H7 (cell line): Measurements from ENCODE around the gene LPP. TPM values are rescaled to one million over a fixed set of nuclear protein-coding genes. Genes with fewer than 3 reads are reported as not detected.

Source experiments
- DNase-seq: peaks from one replicate; pipeline ENCODE4 v3.0.0; 2012
- H3K27me3 ChIP-seq: 2 replicates; pipeline ENCODE4 v1.6.0; 2011; ENCODE audit warnings: mild to moderate bottlenecking, low read length; ENCODE audit not compliant: control insufficient read depth, insufficient read depth
- H3K36me3 ChIP-seq: replicated peaks from 2 replicates; pipeline ENCODE4 v1.5.1; 2011; ENCODE audit warnings: low read length; ENCODE audit not compliant: control insufficient read depth, insufficient read depth
- H3K4me3 ChIP-seq: 2 replicates; pipeline ENCODE4 v1.5.1; 2011; ENCODE audit warnings: low read depth, mild to moderate bottlenecking, control low read depth, low read length, moderate library complexity; ENCODE audit not compliant: insufficient read depth
- total RNA-seq: library from RNA; depleted of rRNA; stranded (reverse); fragments of >200 nt; shearing (Covaris generic); gene quantifications from 2 replicates; pipeline ENCODE4 v1.2.3, GENCODE V29; 2014

Gene LPP
- total RNA-seq, 1 experiment from 2014 or later = 14.5 TPM

DNA sequence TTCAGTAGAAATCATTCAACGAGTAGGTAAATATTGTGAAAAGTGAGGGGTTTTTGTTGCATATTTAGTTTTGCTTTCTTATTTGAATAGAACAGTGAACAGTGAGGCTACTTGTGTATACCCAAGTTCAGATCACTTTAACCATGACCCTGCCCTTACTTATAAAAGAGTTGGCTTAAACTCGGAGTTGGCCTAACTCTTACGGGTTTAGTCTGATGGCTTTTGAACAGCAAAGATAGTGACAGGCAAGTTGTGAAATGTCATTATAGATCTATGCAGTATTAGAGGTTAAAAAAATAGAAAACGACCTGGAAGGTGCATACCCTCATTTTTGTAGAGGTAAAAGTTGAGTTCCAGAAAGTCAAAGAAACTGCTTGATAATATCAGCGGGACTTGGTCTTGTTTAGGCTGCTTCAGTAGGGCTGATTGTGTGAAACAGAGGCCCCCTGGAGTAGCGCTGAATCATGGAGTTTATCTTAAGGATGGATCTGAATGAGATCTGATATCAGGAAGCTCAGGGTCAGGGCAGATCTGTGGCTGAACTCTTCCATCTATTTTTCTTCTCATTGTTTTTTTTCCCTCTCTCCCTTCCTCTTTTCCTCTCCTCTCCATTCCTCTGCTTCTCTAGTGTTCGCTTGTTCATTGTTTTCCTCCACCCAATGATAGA, 359.8 kb downstream of the LPP start:
- Histone ChIP-seq H3K36me3 (no peaks in the 10 kb centered on the region), H3K4me3 (no peak overlapping the region), H3K27me3 (no peaks in the 10 kb centered on the region)
- DNase-seq = no peak

DNA sequence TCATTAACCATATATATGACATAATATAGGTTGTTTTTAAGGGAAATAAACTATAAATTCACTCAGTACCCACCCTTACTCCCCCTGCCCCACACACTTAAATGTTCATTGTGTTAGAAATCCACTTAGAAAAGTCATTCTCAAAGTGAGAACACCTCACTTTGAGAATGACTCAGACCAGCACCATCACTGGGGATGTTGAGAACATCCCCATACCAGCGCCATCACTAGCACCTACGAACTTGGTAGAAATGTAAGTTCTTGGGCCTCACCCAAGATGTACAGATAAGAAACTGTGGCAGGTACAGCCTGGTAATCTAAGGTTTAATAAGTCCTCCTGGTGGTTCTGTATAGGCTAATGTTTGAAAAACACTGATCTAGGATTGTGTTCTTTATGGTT, 362.6 kb downstream of the LPP start:
- no peak overlapping the region for H3K4me3 ChIP-seq
- no peak for DNase-seq
- no peaks in the 10 kb centered on the region for H3K27me3 ChIP-seq
- H3K36me3 ChIP-seq = no peaks in the 10 kb centered on the region

- no peaks in the 10 kb centered on the region for H3K36me3 ChIP-seq
- DNase-seq = no peak
- no peaks in the 10 kb centered on the region for H3K27me3 ChIP-seq
- H3K4me3 ChIP-seq = no peak overlapping the region
Measured at GRCh38 chr3:188518416-188518815, 364.5 kb downstream of the LPP start.

DNA sequence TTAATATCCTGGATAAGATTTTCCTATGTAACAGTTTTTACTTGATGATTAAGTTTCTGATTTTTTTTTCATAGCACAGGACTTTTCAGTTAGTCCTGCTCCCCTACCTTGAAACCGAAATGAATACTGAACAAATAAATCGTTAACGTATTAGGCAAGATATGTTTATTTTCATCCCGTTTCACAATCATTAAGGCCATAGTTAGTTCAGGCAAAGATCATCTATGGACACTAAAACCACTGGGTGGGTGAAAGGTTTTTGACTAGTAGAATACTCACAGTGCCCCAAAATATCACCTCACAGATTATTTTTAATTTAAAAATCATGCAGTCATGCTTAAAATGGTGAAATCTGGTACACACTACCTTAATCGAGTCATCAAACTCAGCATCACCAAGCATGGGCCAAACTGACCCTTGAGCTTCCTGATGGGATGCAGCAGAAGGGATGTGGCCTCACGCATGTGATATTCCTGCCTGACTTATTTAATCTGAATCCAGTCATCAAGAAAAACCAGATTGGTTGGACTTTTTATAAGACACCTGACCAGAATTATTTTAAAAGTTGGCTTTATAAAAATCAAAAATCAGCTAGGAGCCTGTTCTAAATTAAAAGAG, 365.0 kb downstream of the LPP start:
- no peaks in the 10 kb centered on the region for H3K27me3 ChIP-seq
- DNase-seq = no peak
- H3K36me3 ChIP-seq = no peaks in the 10 kb centered on the region
- no peak overlapping the region for H3K4me3 ChIP-seq

DNA sequence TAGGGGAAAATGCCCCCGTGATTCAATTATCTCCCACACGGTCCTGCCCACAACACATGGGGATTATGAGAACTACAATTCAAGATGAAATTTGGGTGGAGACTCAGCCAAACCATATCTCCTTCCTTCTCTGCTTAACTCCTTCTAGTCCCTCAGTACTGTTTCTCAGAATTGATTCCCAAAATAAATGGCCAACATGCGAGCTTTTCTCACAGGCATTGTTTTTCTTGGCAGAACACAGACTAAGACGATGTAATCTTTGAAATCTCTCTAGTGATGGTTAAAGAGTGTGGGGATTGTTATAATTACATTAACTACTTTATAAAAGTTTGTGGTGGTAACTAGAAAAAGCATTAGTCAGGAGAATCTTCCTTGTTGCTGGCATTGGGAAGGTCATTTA, 366.5 kb downstream of the LPP start:
- no peak for DNase-seq
- H3K27me3 ChIP-seq = no peaks in the 10 kb centered on the region
- 0 out of 2 replicates have a peak, but pooled peaks cover 1% of the 10 kb centered on the region for H3K36me3 ChIP-seq
- no peak overlapping the region for H3K4me3 ChIP-seq

- Histone ChIP-seq H3K36me3 (0 out of 2 replicates have a peak, but pooled peaks cover 1% of the 10 kb centered on the region), H3K27me3 (no peaks in the 10 kb centered on the region), H3K4me3 (no peak overlapping the region)
- no peak for DNase-seq
Measured at GRCh38 chr3:188522115-188522514, 368.2 kb downstream of the LPP start.

DNA sequence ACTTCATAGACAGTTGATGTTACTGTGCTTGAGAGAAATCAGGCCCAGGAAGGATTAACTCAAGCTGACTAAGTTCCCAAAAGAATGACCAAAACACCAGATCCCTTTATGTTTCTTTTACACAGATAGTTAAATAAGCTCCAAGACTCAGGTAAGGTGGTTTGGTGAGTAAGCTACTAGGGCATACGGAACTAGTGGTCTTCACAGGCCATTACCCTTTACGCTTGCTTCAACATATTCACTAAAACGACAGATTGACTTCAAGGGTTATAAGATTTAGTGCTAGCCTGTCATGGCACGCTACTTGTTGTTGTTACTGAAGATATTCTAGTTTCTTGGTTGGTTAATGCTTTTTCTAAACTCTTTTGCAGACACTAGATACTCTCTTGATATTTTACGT, 369.3 kb downstream of the LPP start:
- Histone ChIP-seq H3K27me3 (no peaks in the 10 kb centered on the region), H3K36me3 (0 out of 2 replicates have a peak, but pooled peaks cover 1% of the 10 kb centered on the region), H3K4me3 (no peak overlapping the region)
- DNase-seq = no peak

- DNase-seq = no peak
- Histone ChIP-seq H3K27me3 (no peaks in the 10 kb centered on the region), H3K36me3 (0 out of 2 replicates have a peak, but pooled peaks cover 1% of the 10 kb centered on the region), H3K4me3 (no peak overlapping the region)
Measured at GRCh38 chr3:188524052-188524451, 370.1 kb downstream of the LPP start.

DNA sequence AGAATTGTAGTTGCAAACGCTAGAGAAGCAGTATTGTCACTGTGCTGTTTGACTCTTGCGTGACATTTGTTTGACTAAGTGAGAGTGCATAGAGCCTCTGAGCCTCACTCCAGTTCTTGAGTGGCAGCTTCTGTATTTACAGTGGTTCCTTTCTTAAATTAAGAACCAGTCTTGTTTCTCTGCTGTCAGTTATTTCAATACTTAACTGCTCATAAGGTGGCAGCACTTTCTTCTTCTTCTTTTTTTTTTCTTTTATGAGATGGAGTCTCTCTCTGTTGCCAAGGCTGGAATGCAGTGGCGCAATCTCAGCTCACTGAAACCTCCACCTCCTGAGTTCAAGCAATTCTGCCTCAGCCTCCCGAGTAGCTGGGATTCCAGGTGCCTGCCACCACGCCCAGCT, 372.1 kb downstream of the LPP start:
- DNase-seq = no peak
- Histone ChIP-seq H3K4me3 (no peak overlapping the region), H3K36me3 (0 out of 2 replicates have a peak, but pooled peaks cover 1% of the 10 kb centered on the region)

DNA sequence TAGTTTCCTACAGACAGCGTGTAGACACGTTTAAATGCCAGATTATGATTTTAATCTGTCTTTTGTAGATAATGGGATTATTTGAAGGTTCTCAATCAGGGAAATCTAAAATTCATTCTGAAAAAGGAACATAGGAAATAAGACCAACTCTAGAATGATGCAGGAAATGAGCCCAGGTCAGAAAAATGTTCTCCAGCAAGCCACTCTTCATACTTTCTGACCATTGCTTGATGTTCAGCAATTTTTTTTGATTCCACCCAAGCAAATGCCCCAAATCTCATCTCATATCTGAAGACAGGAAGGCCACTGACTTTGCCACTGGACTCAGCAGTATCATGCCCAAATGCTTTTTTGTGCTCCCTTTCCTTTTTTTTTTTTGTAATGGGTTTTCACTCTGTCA, 373.4 kb downstream of the LPP start:
- Histone ChIP-seq H3K4me3 (no peak overlapping the region), H3K36me3 (0 out of 2 replicates have a peak, but pooled peaks cover 1% of the 10 kb centered on the region)
- DNase-seq = no peak

More for the DNA sequence above, 372.1 kb downstream of the LPP start:
- no peaks in the 10 kb centered on the region for H3K27me3 ChIP-seq

DNA sequence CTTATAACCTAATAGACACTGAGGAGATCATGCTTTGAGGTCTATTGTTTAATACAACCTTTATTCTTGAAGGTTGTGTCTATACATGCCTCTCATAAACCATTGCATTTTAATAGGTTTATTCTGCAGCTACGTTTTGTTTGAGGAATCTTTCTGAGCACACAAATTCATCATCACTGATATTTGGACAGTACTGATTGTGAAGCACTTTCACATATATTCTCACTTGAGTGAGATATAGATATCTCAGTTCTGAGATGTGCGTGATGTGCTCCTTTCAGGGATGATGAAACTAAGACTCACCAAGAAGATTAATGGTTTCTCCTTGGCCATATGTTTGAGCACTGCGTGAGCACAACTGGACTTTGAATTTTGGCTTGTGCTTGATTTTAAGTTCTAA, 374.4 kb downstream of the LPP start:
- H3K36me3 ChIP-seq = 0 out of 2 replicates have a peak, but pooled peaks cover 1% of the 10 kb centered on the region
- no peak overlapping the region for H3K4me3 ChIP-seq
- no peak for DNase-seq
- H3K27me3 ChIP-seq = no peaks in the 10 kb centered on the region

More for the DNA sequence above, 373.4 kb downstream of the LPP start:
- no peaks in the 10 kb centered on the region for H3K27me3 ChIP-seq

DNA sequence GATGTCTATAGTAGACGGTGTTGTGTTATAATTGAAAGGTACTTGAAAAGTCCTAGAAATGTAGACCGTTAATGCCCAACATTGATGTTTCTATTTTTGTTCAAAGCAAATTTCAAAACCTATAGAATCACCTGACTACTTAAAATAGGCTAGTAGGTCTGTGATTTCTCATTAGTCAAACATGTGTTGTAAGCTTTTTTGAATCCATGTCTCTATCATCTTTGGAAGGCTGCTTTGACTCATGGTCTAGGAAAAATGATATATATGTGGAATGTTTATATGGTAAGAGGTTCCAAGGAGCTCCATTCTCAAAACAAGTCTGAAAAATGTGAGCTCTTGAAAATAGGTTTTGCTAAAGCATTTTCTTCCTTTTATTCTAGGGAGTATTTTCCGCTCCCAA, 375.3 kb downstream of the LPP start:
- no peak for DNase-seq
- H3K36me3 ChIP-seq = 0 out of 2 replicates have a peak, but pooled peaks cover 1% of the 10 kb centered on the region
- no peak overlapping the region for H3K4me3 ChIP-seq
- no peaks in the 10 kb centered on the region for H3K27me3 ChIP-seq

GRCh38 chr3:188530226-188530625, 376.3 kb downstream of the LPP start:
- no peaks in the 10 kb centered on the region for H3K27me3 ChIP-seq

DNA sequence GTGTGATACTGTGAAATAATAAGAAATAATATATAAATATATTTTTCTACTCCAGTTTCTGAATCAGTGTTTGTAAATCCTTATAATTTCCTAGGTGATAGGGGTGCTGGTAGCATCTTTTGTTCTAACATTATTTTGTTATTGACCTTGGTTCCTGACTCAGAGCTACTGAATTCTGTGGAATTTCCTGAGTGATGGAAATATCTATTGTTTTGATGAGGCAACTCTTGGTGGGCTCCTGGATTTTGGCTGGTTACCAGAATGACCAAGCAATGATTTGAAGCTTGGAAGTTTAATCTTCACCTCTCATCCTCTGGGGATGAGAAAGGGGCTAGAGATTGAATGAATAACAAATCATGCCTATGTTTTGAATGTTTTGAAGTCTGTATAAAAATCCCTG, 377.3 kb downstream of the LPP start:
- Histone ChIP-seq H3K36me3 (no peaks in the 10 kb centered on the region), H3K27me3 (no peaks in the 10 kb centered on the region), H3K4me3 (no peak overlapping the region)
- DNase-seq = no peak

More at GRCh38 chr3:188530226-188530625, 376.3 kb downstream of the LPP start:
- DNase-seq = no peak
- no peak overlapping the region for H3K4me3 ChIP-seq
- H3K36me3 ChIP-seq = no peaks in the 10 kb centered on the region

GRCh38 chr3:188533172-188533571, 379.2 kb downstream of the LPP start:
- Histone ChIP-seq H3K4me3 (no peak overlapping the region), H3K36me3 (no peaks in the 10 kb centered on the region)

More at GRCh38 chr3:188533172-188533571, 379.2 kb downstream of the LPP start:
- no peak for DNase-seq
- H3K27me3 ChIP-seq = no peaks in the 10 kb centered on the region
